HG03575 (cell line): ENCODE results near the gene EDEM1.
A peak's percentile ranks its signal among the peaks of the same experiment; 100 is the strongest.
"Not testable (repeated sequence)": the region's sequence is repeated elsewhere in the genome, so short reads cannot be mapped to it uniquely, and the experiment has no call there.

Experiments used
- ATAC-seq: cut with Tn5 transposase; IDR thresholded peaks from one replicate; pipeline ENCODE4 v1.9.1; 2021; ENCODE audit not compliant: unreplicated experiment, insufficient number of reproducible peaks, low FRiP score; ENCODE audit errors: extremely low read depth

The EDEM1 gene

DNA sequence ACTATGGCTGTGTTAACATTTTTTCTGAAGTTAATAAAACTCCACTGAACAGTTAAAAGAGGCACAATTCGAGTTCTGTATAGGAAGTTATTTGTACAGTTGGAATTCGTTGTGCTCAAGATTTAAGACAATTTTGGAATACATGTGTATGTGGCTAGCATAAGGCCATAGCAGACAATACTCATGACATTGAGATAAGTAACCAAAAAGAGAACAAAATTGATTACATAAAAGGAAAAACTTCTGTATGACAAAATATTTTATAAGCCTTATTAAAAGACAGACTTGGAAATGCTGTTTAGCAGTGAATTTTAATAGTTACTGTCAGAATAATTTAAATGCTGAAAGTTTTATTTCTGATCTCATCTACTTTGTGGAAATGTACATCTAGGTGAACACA, 17.7 kb upstream of the EDEM1 start:
- ATAC-seq = no peak

DNA sequence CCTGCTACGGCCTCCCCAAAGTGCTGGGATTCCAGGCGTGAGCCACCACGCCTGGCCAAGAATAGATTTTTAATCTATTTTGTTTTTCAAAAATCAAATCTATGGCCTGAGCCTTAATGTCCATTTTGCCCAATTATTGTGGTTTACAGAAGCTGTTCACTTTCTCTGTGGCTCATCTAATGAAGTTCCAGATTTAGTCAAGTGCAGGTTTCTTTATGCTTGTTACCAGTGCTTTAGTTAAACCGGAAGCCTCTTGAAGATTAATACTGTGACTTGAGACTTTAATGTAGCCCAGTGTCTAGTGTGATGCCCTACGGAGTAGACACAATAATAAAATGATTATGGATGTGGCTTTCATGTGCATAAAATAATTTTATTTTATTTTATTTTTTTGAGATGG, 16.5 kb upstream of the EDEM1 start:
- ATAC-seq = no peak

DNA sequence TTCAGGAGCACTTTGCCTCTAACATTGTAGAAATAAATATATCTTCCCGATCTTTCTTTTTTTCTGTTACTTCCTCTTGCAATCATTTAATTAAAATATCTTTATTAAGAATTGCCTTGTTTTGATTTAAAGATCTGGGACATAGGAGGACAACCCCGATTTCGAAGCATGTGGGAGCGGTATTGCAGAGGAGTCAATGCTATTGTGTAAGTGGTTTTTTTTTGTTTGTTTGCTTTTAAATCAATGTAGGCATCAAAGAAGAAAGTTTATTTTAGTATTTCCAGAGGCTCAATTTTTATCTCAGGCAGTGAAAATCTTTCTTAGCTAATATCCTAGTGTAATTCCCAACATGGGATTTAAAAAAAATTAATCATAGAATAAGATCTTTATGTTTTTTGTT, 15.5 kb upstream of the EDEM1 start:
- ATAC-seq = no peak

DNA sequence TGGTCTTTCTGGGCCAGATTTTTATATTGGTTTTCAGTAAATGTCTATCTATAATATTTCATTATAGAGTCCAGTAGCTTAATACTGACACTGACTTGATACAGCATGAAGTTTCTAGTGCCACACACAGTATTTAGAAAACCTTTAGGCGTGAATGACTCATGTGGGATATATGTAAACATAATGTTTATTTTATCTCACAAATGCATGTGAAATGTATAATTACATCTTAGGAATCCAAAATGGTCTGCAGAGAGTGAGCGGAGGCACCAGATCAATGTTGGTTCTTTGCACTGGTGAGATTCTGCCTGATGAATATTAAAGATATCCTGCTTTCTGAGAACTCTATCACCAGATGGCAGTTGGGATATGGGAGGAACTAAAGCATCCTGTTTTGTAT, 8.5 kb upstream of the EDEM1 start:
- not testable (repeated sequence) for ATAC-seq

DNA sequence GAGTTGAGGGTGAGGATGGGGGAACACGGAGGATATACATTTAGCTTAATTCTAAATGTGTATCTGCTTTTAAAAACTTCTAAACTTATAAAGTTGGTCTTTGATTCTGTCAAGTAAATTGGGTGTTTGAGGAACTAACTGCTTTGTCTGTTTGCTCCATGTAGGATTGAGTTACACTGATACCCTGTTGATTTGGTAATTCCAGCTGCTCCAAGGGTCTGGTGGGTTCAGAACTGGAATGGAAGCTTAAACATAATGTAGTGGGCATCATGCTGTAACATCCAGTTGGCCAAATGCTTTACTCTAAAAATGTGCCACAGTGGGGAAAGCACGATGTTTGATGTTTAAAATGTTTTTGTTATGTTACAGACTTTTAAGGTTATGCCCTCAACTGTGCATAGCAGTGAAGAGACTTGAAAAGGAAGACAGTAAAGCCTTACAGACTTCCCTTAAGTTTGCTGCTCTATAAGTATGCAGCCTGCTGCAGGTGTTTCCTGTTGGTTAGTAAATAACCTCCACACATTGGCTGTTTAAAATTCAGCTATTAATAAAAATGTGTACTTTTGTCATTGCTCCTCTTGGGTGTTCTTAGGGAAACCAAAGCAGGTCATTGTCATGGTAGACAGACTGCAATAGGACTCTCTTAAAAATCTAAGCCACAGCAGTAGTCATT, 5.9 kb upstream of the EDEM1 start:
- peak; percentile 63 for ATAC-seq

DNA sequence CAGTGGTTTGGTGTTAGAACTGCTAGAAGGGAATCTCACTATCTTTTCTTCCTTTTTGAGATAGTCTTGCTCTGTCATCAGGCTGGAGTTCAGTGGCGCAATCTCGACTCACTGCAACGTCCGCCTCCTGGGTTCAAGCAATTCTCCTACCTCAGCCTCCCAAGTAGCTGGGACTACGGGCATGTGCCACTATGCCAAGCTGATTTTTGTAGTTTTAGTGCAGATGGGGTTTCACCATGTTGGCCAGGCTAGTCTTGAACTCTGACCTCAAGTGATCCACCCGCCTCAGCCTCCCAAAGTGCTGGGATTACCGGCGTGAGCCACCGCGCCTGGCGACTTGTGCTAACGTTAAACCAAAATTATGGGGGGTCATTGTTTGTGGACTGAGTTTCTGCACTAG, 3.8 kb upstream of the EDEM1 start:
- ATAC-seq = not testable (repeated sequence)

DNA sequence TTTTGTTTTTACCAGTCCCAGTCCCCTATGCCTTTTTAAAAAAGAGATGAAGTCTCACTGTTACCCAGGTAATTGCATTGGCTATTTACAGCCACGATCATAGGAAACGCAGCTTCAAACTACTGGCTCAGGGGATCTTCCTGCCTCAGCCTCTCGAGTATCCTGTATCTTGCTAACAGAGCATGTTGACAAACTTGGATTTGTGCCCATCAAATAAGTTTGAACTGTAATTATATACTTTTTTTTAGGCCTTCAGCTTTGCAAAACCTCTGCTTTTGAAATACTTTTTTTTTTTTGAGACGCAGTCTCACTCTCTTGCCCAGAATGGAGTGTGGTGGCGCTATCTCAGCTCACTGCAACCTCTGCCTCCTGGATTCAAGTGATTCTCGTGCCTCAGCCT, 3.0 kb upstream of the EDEM1 start:
- ATAC-seq = no peak

DNA sequence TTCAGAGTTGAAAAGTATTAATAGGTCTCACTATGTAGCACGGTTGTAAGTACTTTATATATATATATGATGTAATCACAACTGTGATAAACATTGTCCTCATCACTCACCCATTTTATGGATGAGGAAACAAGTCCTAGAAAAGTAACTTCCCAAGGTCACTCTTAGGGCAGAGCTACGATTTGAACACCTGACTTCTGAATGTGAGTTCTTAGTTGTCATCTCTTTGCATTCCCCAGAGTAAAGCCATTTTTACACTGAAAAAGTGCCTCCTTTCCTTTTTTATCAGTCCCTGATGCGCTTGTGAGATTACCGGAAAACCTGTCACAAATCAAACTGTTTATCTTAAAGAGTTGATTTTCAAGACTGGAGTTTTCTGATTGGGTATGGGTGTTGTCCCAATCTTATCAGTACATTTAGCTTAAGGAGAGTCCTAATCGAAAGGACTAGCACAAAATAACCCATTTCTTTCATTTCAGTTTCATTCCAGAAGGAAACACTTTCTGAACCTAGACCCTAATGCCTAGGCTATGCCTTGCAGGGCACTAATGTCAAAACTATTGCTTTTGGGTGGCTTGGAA, 2.3 kb upstream of the EDEM1 start:
- no peak for ATAC-seq

DNA sequence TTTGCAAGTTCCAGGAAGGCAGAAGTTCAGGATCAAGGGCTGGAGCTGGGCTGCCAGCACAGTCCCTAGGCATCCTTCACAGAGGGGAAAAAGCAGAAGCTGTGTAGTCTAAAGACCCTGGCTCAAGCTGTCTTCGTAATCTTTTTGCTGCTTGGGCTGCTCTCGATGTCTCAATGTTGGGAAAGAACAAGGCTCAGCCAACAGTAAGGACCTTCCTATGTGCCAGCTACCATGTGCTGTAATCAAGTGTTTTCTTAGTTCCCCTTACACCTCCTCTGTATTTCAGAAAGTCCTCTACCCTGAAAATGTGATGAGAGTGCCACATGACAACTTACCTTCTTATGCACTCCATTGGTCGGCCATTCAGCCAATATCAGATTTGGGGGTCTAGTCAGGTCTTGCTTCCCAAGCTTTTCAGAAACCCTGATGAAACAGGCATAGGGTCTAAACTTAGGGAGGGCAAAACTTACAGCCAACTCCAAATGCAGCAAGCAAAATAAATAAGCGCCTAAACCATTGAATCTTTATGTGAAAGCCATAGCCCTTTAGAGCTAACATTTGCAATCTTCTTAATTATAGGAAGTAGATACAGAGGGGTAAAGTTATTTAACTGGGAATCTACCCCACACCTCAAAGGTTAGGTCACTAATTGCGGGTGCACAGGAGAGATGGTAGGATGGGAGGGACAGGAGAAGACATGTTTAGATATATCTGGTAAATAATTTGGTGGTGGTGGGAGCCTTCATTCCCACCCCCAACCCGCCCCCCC, 1.2 kb upstream of the EDEM1 start:
- peak; percentile 14 for ATAC-seq

DNA sequence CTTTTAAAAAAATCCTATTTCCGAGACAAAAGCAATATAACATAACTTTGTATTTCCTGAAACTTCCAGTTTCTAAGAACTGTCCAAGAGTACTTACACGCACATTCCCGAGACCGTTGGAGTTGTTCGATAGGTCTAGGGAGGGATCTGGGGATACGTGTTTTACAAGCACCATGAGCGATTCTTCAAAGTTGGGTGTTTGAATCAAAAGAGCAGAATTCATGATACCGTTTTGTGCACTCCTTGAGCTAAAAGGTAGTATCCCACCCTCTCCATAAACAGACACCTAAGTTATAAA, 700 bp upstream of the EDEM1 start:
- no peak for ATAC-seq

DNA sequence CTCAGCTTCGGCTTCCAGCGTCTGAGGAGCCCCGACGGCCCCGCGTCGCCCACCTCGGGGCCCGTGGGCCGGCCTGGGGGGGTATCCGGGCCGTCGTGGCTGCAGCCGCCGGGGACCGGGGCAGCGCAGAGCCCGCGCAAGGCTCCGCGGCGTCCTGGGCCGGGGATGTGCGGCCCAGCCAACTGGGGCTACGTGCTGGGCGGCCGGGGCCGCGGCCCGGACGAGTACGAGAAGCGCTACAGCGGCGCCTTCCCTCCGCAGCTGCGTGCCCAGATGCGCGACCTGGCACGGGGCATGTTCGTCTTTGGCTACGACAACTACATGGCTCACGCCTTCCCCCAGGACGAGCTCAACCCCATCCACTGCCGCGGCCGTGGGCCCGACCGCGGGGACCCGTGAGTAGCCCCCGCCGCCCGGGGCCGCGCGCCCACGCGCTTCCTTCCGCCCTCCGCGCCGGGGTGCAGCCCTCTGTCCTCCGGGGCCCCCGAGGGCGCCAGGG, 462 bp downstream of the EDEM1 start:
- ATAC-seq = no peak

DNA sequence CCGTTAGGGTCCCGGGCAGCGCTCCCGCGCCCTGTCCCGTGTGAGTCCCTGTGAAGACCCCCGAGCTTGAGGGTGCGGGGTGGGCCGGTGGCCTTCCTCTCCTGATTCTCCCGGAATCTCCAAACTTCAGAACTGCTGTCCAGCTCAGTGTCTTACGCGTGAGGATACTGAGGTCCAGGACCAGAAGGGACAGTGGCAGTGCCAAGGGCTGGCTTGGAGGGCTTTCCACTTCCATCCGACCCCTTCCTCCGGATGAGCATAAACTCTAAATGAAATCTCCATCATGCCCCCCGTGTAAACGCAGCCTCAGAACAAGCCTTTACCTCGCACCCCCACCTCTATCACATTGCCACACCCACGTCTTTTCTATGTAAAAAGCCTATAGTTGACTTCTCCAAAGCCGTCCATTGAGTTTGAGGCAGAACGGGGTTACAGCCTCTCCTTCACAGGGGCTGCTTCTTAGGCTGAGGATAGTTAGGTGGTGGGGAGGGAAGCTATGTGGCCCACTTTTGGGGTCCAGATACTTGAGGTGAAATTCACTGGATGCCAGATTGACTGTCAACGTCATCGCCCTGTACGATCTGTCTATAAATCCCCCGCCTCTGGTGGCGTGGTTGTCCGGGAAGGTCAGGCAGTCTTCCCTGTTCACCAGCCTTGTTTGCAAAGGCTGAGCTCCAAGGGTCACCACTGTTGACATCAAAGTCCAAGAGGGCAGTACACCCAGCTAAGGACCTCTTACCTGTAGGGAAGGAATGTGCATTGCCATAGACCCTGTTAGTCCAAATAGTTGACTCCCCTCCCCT, 1.1 kb downstream of the EDEM1 start:
- ATAC-seq = no peak

DNA sequence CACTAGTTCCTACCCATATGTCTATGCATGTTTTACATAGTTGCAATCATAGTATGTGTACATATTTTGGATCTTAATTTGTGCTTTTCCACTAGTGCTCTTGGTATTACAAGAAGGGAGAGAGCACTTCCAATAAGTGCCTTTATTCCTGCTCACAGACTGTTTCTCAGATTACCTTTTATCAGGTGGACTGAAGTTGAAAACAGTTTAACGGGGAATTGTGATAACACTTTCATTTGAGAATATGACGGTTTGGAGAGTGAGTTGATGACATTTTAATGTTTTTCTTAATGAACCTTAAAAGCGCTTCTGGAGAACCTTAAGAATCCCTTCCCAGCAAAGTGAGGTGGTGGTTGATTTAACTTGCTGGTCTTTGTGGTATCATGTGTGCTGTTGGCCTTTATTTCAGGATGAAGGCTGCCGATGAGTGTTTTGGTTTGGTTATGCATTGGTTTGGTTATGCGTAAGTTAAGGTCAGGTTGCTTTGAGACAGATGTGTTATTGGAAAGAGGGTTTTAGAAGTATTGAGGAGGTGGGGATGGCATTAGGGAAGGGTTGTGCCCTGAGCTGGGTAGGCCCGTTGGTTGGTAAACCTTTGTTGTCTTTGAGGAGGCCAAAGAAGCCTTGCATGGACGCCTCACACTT, 2.8 kb downstream of the EDEM1 start:
- ATAC-seq = no peak

DNA sequence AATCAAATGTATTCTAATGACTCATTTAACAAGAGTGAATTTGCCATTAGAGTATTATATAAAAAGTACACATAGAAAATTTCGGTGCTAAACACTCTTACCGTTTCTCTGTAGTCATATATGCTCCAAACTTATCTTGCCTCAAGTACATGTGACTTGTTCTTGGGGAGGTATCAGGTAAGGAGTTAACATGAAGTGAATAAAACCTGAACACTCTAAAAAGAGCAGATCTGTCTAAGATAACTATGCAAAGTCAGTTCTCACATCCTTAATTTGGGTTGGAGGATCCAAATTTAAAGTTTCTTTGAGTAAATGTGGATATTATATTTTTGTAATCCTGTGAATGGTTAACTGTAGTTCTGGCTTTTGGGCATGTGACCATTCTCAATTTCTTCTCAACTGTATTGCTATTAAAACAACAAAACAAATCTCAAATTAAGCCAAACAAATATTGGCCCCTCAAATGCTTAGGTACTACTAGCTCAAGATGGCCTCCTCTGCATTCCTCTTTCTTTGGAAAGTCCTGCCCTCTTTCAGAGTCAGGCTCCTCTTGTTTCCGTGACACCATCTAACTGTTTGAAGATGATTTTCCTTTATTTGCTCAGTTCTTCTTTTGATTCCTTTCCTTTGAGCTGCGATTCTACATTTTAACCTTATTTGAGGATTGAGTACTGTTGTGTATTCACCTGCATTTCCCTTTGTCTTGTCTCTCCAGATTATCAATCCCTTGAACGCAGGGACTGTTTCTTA, 4.2 kb downstream of the EDEM1 start:
- ATAC-seq = no peak

DNA sequence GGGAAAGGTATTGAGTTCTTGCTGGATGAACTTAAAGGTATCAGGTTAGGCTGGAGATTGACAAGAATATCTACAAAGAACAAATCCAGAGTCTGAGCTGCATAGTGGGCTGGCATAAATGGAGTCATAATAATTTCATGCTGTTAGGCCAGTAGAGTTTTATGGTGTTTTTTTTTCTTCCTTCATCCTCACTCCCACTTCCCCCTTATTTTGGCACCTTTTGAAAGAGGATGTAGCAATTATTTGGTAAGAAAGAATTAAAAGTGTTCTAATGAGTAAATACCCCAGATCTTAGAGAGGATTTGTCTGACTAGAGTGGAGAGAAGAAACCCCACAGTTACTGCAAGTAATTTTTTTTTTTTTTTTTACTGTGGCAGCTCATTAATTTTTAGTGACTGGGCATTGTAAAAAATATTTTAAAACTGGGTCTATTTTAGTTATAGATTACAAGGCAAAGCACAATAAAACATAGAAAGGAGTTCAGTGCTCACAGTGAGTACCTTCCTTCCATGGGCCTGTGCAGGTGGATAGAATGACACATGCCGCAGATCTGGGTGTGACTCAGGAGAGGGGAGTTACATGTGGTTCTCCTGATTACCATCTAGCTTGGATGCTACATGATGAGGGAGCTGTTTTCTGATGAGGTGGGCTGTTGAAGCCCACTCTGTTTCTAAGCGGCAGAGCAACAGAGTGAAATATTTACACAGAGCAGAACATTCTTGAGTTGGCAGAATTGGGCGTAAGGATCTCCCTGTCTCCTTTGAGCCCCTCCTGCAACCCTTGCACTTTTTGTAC, 5.3 kb downstream of the EDEM1 start:
- no peak for ATAC-seq

DNA sequence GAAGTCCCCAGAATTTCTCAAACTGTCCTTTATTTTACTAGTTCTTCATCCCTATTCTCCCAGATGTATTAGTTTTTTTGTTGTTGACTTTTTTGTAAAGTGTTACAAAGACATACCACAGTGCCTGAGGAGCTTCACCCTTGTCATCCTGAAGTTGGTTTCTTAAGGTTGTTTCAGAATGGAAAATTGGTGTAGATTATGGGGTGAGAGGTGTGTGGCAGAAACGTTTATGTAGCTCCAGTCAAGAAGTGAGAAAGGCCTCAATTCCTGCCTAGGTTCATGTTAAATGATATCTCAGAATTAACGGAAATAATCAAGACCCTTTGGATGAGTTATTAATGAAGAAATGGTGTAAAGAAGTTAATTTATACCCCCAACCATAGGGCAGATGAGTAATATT, 6.8 kb downstream of the EDEM1 start:
- no peak for ATAC-seq

DNA sequence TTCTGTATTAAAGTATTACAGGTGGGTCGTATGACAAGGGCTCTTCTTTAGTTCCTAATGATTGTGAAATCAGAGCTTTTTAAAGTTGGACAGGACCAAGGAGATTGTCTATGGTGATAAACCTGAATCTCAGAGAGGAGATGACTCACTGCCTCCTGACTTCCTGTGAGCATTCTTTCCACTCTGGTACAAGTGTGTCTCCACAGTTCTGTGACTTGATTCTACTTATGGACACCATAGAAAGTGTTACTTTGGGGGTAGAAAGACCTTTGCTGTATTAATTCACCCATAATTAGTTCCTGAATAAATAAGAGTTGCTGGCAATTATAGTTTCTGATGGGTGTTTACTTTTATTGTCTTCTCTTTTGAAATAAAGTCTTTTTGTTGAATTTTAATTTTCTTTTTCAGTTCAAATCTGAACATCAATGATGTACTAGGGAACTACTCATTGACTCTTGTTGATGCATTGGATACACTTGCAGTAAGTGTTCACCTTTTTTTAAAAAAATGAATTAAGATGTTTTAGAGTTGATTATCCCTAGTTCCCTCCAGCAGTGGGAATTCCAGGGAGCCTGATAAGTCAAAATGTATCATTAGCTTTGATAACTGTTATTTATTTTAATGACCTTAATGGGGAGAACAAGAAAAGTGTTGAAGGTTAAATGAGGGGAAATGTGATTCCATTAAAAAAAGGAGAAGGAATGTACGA, 7.4 kb downstream of the EDEM1 start:
- ATAC-seq = peak; percentile 35
